CD4-positive, alpha-beta T cell treated with Interleukin-4 for 1 hour (primary cell): ENCODE data around the gene WDR83.
"Not testable (repeated sequence)": the region's sequence is repeated elsewhere in the genome, so short reads cannot be mapped to it uniquely, and the experiment has no call there.

ENCODE experiments used
- DNase-seq, 2 donors: peaks; one replicate each; pipeline ENCODE4 v3.0.0-alpha.2; 2020 to 2022

Gene WDR83

DNA sequence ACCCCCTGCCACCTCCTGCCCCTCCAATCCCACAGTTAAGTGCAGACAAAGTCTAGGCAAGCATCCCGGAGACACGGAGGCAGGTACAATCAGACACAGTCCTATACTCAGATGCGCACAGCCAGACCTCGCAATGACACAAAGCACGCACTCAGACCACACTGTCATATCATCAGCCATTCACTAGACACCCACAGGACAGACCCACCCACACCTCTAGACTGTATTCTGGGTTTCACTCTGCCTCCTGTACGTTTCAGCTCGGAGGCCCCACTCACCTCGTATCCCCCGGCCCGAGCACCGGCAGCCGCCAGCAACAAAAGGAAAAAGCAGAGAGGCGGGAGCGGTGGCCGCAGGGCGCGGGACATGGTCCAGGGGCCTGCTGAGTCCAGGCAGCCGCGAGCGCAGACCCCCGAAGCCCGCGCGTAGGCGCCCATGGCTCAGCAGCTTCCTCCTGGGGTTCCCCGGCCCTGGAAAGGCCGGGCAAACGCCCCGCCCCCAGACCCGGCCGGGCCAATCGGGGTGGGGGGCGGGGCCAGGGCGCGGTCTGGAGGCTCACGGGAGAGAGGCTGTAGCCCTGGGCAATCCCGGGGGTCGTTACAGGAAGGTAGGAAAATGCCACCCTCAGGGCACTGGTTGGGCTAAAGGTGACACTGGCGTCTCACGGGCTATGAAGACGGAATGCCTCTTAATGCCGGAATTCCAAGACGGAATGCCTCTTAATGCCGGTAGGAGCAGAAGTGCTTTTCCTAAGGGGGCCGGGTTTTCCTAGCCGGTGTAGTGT lies at the start of gene WDR83, which contains the start of gene MAN2B1:
WDR83 (plus strand) TSS at position 543 of the 784 bp plus-strand sequence. CDS start 2,984 bp downstream, outside the sequence.
MAN2B1 (minus strand) TSS at position 478 of the 784 bp plus-strand sequence; CDS start at position 437, 41 bp downstream.
- peak; percentile 80 to 81 for DNase-seq

GRCh38 chr19:12617646-12618045 lies 49.0 kb upstream of the WDR83 start:
- no peak for DNase-seq

- DNase-seq = not testable (repeated sequence)
These were observed 45.2 kb upstream of the WDR83 start for GRCh38 chr19:12621253-12622024.

- DNase-seq = no peak
These were observed 43.1 kb upstream of the WDR83 start for GRCh38 chr19:12623361-12624031.

GRCh38 chr19:12626958-12627357 lies 39.6 kb upstream of the WDR83 start:
- no peak for DNase-seq

GRCh38 chr19:12628040-12629022 lies 38.3 kb upstream of the WDR83 start:
- DNase-seq = no peak

- no peak for DNase-seq
These were observed 37.4 kb upstream of the WDR83 start for GRCh38 chr19:12629215-12629614.

DNA sequence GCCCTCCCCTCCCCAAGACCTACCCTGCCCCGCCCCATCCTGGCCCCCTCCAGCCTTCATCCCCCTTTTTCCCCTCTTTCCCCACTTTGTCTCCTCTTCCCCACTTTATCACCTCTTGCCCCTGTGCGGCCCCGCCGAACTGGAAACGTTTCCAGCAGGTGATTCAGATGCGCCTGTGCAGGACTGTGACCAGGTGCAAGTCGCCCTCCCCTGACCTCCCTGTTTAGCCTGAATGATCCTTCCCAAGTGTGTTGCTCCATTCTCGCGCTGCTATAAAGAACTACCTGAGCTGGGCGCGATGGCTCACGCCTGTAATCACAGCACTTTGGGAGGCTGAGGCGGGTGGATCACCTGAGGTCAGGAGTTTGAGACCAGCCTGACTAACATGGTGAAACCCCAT lies 30.0 kb upstream of the WDR83 start:
- DNase-seq = no peak

DNA sequence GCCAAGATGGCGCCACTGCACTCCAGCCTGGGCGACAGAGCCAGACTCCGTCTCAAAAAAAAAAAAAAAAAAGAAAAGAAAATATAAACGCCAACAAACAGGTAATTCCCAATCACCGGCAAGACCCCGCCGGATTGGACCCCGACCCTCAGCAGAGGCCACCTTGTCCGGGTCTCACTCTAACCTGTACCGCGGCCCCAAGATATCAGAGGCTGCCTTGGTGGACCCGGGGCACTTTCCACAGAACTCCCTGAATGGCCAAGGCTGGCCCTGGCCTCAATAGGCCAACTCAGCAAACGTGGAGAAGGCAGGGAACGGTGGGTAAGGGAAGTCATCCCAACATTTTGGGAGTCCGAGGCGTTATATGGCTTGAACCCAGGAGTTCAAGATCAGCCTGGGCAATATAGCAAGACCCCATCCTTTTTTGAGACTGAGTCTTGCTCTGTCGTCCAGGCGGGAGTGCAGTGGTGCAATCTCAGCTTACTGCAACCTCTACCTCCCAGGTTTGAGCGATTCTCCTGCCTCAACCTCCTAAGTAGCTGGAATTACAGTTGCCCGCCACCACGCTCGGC lies 27.9 kb upstream of the WDR83 start:
- DNase-seq = no peak

DNA sequence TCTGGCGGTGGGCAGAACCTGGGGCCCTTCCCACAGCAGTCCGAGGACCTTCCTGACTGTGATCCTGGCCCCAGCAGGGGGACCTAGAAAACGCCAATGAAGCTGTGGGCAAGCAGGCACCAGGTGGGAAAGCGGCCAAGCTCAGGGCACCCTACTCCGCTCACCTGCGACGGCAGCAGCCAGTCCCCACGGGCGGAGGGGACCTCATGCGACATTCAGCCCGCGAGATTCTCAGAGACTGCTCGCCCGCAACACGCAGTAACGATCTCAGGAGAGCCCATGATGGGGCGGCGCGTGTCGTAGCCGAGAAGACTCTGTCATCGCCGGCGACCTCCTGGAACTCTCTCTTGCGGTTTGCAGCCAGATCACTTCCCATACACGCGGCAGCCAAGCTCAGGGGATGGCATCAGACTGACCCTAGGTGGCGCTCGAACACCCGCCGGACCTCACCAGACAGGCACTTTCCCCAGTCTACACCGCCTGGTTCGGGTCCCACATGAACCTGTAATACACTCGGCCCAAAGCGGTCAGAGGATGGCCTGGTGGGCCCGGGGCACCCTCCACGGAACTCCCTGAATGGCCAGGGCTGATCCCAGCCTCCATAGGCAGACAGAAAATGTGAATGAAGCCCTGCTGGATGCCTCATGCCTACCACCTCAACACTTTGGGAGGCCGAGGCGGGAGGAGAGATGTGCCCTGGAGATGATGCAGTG lies 26.6 kb upstream of the WDR83 start:
- peak; percentile 86 to 89 for DNase-seq

GRCh38 chr19:12641456-12641855 lies 25.2 kb upstream of the WDR83 start:
- no peak for DNase-seq

DNA sequence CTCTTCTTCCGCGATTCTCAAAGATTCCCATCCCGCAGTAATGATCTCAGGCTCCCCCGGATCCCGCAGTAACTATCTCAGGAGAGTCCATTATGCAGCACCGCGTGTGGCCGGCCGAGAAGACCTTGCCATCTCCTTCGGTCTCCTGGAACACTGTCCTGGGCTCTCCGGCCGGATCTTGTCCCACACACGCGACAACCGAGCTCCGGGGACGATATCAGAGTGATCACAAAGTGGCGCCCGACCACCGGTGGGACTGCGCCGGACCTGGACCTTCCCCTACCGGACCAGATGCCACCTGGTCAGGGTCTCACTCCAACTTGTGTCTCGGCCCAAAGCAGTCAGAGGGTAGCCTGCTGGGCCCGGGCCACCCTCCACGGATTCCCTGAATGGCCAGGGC lies 24.1 kb upstream of the WDR83 start:
- DNase-seq = no peak

DNA sequence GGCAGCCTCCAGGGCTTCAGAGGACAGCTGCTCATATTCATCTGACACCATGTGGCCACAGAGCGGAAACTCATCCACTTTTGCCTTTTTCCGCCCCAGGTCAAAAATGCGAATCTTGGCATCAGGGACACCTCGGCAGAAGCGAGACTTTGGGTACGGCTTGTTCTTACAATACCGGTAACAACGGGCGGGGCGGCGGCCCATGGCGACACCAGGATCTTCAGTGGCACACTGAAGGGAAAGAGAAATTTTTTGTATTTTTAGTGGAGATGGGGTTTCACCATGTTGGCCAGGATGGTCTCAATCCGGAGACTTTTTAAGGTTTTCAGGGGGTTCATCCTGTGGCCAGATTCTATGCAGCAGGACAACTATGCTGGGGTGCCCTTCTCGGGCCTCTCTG lies 22.9 kb upstream of the WDR83 start:
- not testable (repeated sequence) for DNase-seq

- no peak for DNase-seq
These were observed 20.1 kb upstream of the WDR83 start for GRCh38 chr19:12646551-12646950.

GRCh38 chr19:12647047-12647446 lies 19.6 kb upstream of the WDR83 start:
- no peak for DNase-seq

DNA sequence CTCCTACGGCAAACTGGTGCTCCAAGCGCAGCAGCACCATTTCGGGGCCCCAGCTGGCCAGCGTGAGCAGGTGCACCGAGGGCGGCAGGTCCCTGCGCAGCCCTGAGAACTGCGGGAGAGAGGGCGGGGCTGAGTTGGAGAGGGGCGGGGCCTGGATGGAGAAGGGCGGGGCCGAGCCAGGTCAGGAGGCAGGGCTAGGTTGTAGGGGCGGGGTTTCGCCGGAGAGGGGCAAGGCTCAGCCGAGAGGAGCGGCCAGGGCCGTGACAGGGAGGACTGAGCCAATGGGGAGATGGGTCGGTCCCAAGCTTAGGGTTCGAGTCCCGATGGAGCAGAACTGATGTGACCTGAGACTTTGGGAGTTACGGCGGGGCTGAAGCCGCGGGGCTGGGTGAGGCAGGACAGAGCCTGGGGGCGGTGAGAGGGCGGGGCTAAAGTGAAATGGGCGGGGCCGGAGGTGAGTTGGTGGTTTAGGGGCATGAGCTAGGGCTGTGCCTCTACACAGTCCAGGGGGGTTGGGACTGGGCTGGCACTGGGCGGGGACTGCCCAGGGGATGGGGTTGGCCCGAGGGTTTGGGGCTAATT lies 19.0 kb upstream of the WDR83 start:
- DNase-seq = peak; percentile 40 to 61

DNA sequence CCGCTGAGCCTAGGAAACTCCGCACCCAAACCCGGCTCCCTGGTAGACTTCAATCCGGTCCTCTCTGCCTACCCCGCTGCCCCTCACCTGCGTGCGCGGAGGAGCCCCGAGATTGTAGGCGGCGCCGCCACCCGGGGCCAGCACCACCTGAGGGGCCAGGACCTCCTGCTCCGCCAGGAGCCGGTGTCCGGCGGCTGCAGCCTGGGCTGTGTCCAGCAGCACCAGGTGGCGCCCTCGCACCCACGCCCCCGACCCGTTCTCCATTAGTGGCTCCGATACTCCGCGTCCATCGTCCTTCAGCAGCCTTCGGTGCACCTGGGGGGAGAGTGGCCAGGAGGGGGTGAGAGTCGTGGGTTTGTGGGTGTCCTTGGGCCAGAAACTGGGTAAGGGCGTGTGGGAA lies 18.5 kb upstream of the WDR83 start:
- DNase-seq = no peak

DNA sequence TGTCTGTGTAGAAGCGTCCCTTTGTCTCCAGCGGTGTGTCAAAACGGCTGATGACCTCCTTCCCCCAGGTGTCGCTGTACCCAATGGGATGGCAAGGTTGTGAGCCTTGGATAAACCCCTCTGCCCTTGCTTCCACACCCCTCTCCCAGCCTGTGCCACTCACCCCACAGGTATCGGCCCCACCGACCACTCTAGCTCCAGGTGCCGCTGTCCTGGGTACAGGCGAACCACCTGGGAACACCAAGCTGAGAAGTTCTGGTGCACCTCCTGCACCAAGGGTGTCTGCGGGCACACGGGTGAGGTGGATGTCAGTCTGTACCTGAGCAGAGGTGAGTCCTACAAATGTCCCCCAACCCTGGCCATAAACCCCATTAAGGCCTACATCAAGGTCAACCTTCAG lies 16.7 kb upstream of the WDR83 start:
- DNase-seq = no peak

DNA sequence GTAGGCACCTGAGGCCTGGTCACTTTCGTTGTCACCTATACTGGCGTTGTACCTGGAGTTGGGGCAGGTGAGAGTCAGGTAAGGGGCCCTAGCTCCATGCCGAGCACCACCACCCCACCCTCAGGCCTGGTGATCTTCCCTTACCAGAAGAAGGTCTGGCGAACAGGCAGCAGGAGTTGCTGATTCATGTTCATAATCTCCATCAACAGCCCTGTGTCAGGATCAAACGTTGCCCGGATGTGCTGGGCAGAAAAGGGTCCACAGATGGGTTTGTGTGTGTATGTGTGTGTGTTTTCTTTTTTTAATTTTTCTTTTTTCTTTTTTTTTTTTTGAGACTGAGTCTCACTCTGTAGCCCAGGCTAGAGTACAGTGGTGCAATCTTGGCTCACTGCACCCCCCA lies 14.4 kb upstream of the WDR83 start:
- no peak for DNase-seq

GRCh38 chr19:12655546-12655945 lies 11.1 kb upstream of the WDR83 start:
- no peak for DNase-seq
